Renal pelvis (tissue), 12 donors: ENCODE results near the gene GOLGA8N. TPM values are rescaled to one million over a fixed set of nuclear protein-coding genes. Genes with fewer than 3 reads are reported as not detected.
"Not testable (repeated sequence)": the region's sequence is repeated elsewhere in the genome, so short reads cannot be mapped to it uniquely, and the experiment has no call there.

ENCODE experiments used
- DNase-seq: peaks from one replicate; pipeline ENCODE4 v3.0.0-alpha.2; 2013
- long read RNA-seq, 16 experiments: transcript quantifications; one replicate each; lab custom pipeline, GENCODE V29; 2026
- polyA plus RNA-seq, 3 donors: library from polyadenylated mRNA; unstranded; fragments of 120-200 nt; gene quantifications; one replicate each; pipeline ENCODE4 v1.2.1, GENCODE V29; 2013; ENCODE audit not compliant: insufficient read length in 3 of 3

Gene GOLGA8N
- 10 to 100 TPM; 12.4 to 42.7 (median 29.3) TPM for polyA plus RNA-seq
- long read RNA-seq, donor 1 = 0 reads
- long read RNA-seq, donor 2 = 0 reads
- long read RNA-seq, donor 3 = 0 reads
- long read RNA-seq, donor 4 = 0 reads
- long read RNA-seq, donor 5 = 0 reads
- long read RNA-seq, donor 6, partial matches to known transcripts = 0 of 2 reads
- long read RNA-seq, donor 6, other reads (novel, unspliced or antisense) = 0 of 2 reads
- long read RNA-seq, donor 7 = 0 reads
- long read RNA-seq, donor 8 = 0 reads
- long read RNA-seq, donor 9 = 0 reads
- long read RNA-seq, donor 10 = 0 reads
- long read RNA-seq, donor 11, partial matches to known transcripts = 0 of 1 reads
- long read RNA-seq, donor 11, other reads (novel, unspliced or antisense) = 0 of 1 reads
- long read RNA-seq, donor 12 = 0 reads
- long read RNA-seq, donor 13 = 0 reads
- long read RNA-seq, donor 14 = 0 reads
- long read RNA-seq, donor 15 = 0 reads
- long read RNA-seq, donor 16, partial matches to known transcripts = 0 of 1 reads
- long read RNA-seq, donor 16, other reads (novel, unspliced or antisense) = 0 of 1 reads

DNA sequence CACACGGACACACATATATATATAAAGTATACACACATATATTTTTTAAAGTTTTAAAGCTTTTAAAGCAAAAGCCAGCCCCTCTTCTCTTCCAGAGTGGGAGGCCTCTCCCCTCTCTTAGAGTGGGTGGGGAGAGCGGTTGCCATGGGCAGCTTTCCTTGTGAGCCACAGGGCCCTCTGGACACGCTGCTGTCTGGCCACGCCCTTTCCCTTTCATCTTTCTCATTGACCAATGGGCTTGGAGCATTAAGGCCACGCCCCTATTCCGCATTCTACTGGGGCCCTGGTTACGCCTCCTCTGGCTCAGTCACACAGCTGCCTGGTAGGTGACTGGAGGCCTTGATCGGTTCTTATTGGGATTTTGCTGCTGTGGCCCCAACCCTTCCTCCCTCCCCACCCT lies at the start of gene GOLGA8N:
Gene GOLGA8N, plus strand, starts transcription at position 306 of the 400 bp plus-strand sequence.
- not testable (repeated sequence) for DNase-seq

- DNase-seq = not testable (repeated sequence)
These were observed 49.8 kb upstream of the GOLGA8N start for GRCh38 chr15:32543456-32543855.

- DNase-seq = not testable (repeated sequence)
These were observed 48.1 kb upstream of the GOLGA8N start for GRCh38 chr15:32545129-32545528.

GRCh38 chr15:32554587-32554986 lies 38.7 kb upstream of the GOLGA8N start:
- not testable (repeated sequence) for DNase-seq

DNA sequence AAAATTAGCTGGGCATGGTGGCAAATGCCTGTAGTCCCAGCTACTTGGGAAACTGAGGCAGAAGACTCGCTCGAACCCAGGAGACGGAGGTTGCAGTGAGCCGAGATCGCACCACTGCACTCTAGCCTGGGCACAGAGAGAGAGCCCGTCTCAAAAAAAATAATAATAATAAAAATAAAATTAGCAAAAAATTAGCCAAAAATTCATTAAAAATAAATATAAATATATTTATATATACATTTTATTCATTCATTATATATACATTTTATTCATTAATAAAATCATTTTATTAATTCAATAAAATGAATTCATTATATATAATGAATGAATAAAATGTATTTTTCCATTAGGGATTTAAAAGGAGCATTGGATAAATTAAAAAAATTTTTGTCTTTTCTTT lies 31.1 kb upstream of the GOLGA8N start:
- DNase-seq = not testable (repeated sequence)

DNA sequence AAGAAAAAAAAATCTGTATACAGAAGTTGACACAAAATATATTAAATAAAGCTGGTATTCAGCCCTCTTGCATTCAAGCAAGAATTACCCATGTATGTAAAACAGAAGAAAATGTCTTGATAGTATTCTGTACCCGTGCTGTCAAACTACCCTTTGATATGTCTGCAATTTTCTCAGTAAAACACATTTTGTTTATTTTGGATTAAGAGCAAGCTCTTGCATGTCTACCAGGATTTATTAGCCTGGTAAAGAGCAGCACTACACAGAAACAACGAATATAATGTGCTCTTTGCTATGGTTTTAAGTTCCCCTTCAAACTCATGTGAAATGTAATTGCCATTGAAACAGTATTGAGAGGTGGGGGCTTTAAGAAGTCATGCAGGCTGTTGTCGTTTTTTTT lies 24.3 kb upstream of the GOLGA8N start:
- DNase-seq = not testable (repeated sequence)

GRCh38 chr15:32578482-32578881 lies 14.8 kb upstream of the GOLGA8N start:
- not testable (repeated sequence) for DNase-seq

DNA sequence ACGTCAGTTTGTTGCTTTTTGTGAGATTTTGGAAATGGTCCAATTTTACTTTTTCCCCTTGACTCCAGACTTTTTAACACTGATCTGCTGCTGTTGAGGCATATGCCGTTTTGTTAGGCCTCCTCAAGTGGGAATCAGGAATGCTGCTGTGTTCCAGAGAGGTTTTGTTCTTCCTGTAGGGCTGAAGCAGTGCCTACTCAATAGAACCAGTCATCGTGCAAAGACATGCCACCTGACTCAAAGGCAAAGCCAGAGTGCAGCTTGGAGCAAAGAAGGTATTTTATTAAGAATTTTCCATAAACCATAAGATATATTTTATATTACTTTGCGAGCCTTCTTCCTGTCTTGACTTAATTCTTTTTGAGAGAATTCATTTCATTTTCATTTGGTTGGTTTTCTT lies 7.4 kb upstream of the GOLGA8N start:
- DNase-seq = not testable (repeated sequence)

DNA sequence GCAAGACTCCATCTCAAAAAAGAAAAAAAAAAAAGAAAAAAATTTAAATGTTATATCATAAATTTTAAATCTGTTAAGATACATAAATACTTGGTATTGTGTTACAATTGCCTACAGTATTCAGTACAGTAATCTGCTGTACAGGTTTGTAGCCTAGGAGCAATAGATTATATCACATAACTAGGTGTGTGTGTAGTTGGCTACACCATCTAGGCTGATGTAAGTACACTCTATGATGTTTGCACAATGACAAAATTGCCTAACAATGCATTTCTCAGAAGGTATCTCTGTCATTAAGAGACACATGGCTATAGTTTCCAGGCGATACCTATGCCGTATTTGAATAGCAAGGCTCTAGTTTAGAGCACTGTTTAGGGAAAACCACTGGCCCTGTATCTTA lies 16.3 kb downstream of the GOLGA8N start:
- not testable (repeated sequence) for DNase-seq

DNA sequence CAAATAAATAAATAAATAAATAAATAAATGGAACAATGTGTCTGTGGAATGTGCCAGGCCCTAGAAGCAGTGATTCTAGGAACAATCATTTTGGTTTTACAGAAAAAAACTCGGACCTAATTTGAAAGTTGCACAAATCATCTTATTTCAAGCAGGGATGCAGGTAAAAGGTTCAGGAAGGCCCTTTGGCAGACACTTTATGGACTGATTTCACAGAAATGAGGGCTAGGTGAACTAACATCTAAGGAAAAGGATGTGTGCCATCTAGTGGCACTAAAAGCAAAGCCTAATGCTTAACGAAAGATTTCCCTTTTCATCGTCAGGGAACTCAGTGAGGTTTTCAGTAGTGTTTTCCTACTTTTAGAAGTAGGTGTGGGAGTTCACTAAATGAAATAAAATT lies 17.5 kb downstream of the GOLGA8N start:
- not testable (repeated sequence) for DNase-seq

DNA sequence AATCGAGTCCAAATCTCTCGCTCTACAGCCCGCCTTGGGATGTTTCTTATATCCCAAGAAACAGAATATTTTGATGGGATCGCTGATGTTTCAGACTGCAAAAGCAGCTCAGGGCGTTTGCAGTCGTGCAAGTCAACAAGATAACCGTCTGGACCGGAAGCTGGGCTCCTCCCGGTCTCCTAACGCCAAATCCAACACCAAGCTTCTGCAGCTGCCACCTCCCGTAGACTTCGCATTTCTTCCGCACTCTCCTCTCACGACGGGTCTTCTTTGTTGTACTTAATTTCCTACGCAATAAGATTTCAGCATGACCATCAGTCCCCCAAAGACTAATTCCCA lies 21.4 kb downstream of the GOLGA8N start:
- DNase-seq = not testable (repeated sequence)

- DNase-seq = peak; percentile 95
These were observed 22.0 kb downstream of the GOLGA8N start, which contains the start of gene ARHGAP11A for GRCh38 chr15:32615051-32615870. ARHGAP11A (plus strand) TSS chr15:32615504; CDS start chr15:32616212, 708 bp downstream.

DNA sequence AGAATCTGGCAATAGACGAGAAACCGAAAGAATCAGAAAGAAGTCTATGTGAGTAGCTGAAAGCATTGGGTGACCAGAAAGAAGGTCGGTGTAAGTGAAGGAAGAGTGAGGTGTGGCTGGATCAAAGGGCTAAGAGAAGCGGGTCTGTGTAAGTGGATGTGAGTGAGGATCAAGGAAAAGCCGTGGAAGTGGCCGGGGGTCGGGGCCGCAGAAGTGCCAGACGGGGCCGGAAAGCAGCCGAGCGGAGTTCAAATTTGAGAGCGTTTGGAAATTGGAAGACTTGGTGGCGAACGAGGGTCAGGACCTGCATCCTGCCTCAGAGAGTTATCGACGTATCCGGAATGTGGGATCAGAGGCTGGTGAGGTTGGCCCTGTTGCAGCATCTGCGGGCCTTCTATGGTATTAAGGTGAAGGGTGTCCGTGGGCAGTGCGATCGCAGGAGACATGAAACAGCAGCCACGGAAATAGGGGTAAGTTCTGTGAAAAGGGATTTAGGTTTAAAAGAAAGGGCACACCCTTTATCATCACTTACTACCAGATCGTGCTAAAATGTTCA lies 22.7 kb downstream of the GOLGA8N start:
- not testable (repeated sequence) for DNase-seq

DNA sequence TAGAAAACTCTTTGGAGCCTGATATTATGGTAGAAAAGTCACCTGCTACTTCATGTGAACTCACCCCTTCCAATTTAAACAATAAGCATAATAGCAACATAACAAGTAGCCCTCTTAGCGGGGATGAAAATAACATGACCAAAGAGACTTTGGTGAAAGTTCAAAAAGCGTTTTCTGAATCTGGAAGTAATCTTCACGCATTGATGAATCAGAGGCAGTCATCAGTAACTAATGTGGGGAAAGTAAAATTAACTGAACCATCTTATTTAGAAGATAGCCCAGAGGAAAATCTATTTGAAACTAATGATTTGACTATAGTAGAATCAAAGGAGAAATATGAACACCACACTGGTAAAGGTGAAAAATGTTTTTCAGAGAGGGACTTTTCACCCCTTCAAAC lies 43.2 kb downstream of the GOLGA8N start:
- no peak for DNase-seq

DNA sequence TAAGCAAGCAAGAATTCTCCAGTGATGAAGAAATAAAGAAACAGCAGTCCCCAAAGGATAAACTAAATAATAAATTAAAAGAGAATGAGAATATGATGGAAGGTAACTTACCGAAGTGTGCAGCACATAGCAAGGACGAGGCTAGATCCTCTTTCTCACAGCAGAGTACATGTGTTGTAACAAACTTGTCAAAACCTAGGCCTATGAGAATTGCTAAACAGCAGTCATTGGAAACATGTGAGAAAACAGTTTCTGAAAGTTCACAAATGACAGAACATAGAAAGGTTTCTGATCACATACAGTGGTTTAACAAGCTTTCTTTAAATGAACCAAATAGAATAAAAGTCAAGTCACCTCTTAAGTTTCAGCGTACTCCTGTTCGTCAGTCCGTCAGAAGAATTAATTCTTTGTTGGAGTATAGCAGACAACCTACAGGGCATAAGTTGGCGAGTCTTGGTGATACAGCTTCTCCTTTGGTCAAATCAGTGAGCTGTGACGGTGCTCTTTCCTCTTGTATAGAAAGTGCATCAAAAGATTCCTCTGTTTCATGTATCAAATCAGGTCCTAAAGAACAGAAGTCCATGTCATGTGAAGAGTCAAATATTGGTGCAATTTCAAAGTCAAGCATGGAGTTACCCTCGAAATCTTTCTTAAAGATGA lies 43.8 kb downstream of the GOLGA8N start:
- DNase-seq = no peak

GRCh38 chr15:32637704-32638103 lies 44.4 kb downstream of the GOLGA8N start:
- no peak for DNase-seq

GRCh38 chr15:32641517-32642059 lies 48.3 kb downstream of the GOLGA8N start, which contains the start of gene SCG5:
SCG5 (plus strand) TSS chr15:32641710; CDS start chr15:32643593, 1,883 bp downstream.
- peak; percentile 64 for DNase-seq

GRCh38 chr15:32642667-32643435 lies 49.6 kb downstream of the GOLGA8N start:
- DNase-seq = no peak

- no peak for DNase-seq
These were observed 50.7 kb downstream of the GOLGA8N start for GRCh38 chr15:32643907-32644445.

GRCh38 chr15:32646291-32646690 lies 53.0 kb downstream of the GOLGA8N start:
- peak; percentile 35 for DNase-seq
